Ovary (tissue), 3 donors: ENCODE results near the gene EHMT1.

Experiments used
- EP300 ChIP-seq: sonication (generic); formaldehyde crosslinking; IDR thresholded peaks from one replicate; pipeline ENCODE4 v1.6.1; 2017; ENCODE audit warnings: antibody characterized with exemption
- TF ChIP-seq, protein P1 (sequence below), 3 donors: fragments of 450-650 bp in 2 of 3; fragments of 200-600 bp in 1 of 3; IDR thresholded peaks; one replicate each; pipeline versions ENCODE4 v1.5.1 to v1.8.0; 2016 to 2022; ENCODE audit warnings: antibody characterized with exemption in 3 of 3, mild to moderate bottlenecking in 1 of 3
- donor health status: DM: no; HTN: no; CAD: no.

DNA sequence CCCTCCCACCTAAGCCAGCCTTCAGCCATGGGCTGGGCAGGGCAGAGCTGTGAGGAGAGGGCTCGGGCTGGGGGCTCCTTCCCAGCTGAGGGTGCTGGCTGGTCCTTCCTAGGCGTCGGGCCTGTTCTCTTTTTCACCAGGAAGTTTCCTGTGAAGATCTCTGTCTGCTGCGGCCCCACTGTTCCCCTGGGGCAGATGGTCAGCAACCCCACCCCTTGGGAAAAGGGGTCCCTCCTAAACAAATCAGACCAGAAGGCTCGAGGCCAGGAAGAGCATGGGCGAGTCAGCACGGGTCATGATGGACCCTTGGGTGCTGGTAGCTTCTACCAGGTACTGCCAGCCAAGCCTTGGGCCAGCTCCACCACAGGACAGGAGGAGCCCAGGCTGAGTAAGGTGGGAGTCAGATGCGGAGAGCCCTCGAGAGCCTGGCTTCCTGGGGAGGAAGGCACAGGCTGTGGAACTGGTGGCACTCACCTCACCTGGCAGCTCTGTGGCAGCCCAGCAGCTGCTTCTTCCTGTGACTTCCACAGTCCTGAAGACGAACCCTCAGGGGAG lies 262.2 kb downstream of the EHMT1 start:
- TF ChIP-seq, protein P1, sequence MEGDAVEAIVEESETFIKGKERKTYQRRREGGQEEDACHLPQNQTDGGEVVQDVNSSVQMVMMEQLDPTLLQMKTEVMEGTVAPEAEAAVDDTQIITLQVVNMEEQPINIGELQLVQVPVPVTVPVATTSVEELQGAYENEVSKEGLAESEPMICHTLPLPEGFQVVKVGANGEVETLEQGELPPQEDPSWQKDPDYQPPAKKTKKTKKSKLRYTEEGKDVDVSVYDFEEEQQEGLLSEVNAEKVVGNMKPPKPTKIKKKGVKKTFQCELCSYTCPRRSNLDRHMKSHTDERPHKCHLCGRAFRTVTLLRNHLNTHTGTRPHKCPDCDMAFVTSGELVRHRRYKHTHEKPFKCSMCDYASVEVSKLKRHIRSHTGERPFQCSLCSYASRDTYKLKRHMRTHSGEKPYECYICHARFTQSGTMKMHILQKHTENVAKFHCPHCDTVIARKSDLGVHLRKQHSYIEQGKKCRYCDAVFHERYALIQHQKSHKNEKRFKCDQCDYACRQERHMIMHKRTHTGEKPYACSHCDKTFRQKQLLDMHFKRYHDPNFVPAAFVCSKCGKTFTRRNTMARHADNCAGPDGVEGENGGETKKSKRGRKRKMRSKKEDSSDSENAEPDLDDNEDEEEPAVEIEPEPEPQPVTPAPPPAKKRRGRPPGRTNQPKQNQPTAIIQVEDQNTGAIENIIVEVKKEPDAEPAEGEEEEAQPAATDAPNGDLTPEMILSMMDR (IDR thresholded peaks at IDR 0.05): no peak
- no peak for TF ChIP-seq EP300
